Stimulated activated CD8-positive, alpha-beta memory T cell treated with anti-CD3 and anti-CD28 coated beads, Interleukin-7, amount 100 ng/mL, for 4 hours (primary cell): Measurements from ENCODE around the gene TENM3.

ENCODE experiments used
- DNase-seq, 2 donors: peaks; one replicate each; pipeline ENCODE4 v3.0.0-alpha.2; 2020; ENCODE audit warnings: low read depth in 2 of 2

TENM3 gene

GRCh38 chr4:182564724-182565369, 321.6 kb downstream of the TENM3 start:
- DNase-seq = no peak

- no peak for DNase-seq
Observed at GRCh38 chr4:182567119-182567518, 323.9 kb downstream of the TENM3 start.

GRCh38 chr4:182569561-182569960, 326.4 kb downstream of the TENM3 start:
- DNase-seq = no peak

GRCh38 chr4:182574706-182575105, 331.5 kb downstream of the TENM3 start:
- DNase-seq = no peak

- no peak for DNase-seq
Observed at GRCh38 chr4:182575225-182575624, 332.0 kb downstream of the TENM3 start.

GRCh38 chr4:182576601-182577289, 333.5 kb downstream of the TENM3 start:
- no peak for DNase-seq

- DNase-seq = no peak
Observed at GRCh38 chr4:182577411-182577810, 334.2 kb downstream of the TENM3 start.

GRCh38 chr4:182578402-182578801, 335.2 kb downstream of the TENM3 start:
- no peak for DNase-seq

GRCh38 chr4:182582245-182582644, 339.0 kb downstream of the TENM3 start:
- no peak for DNase-seq

- no peak for DNase-seq
Observed at GRCh38 chr4:182583703-182584415, 340.7 kb downstream of the TENM3 start.

- no peak for DNase-seq
Observed at GRCh38 chr4:182585321-182585720, 342.1 kb downstream of the TENM3 start.

GRCh38 chr4:182589100-182589499, 345.9 kb downstream of the TENM3 start:
- DNase-seq = no peak

GRCh38 chr4:182593402-182593801, 350.2 kb downstream of the TENM3 start:
- DNase-seq = no peak

GRCh38 chr4:182593864-182594263, 350.7 kb downstream of the TENM3 start:
- DNase-seq = no peak

- DNase-seq = no peak
Observed at GRCh38 chr4:182600093-182600492, 356.9 kb downstream of the TENM3 start.

- no peak for DNase-seq
Observed at GRCh38 chr4:182600856-182601255, 357.7 kb downstream of the TENM3 start.

GRCh38 chr4:182604161-182604622, 361.0 kb downstream of the TENM3 start:
- no peak for DNase-seq

- no peak for DNase-seq
Observed at GRCh38 chr4:182604953-182605352, 361.8 kb downstream of the TENM3 start.

GRCh38 chr4:182608525-182608924, 365.3 kb downstream of the TENM3 start:
- no peak for DNase-seq

- no peak for DNase-seq
Observed at GRCh38 chr4:182616476-182616875, 373.3 kb downstream of the TENM3 start.

GRCh38 chr4:182619660-182620059, 376.5 kb downstream of the TENM3 start:
- no peak for DNase-seq

- DNase-seq = no peak
Observed at GRCh38 chr4:182620111-182620980, 377.1 kb downstream of the TENM3 start.
